Right lung (tissue), 10 donors: ENCODE data around the gene RPS27A. TPM values are rescaled to one million over a fixed set of nuclear protein-coding genes. Genes with fewer than 3 reads are reported as not detected.
"Not testable (repeated sequence)": the region's sequence is repeated elsewhere in the genome, so short reads cannot be mapped to it uniquely, and the experiment has no call there.

Experiments used
- DNase-seq, 2 donors: peaks; one replicate each; pipeline ENCODE4 v3.0.0-alpha.2; 2013
- long read RNA-seq, 8 donors: transcript quantifications; one replicate each; lab custom pipeline, GENCODE V29; 2026
- polyA plus RNA-seq, 5 donors: library from polyadenylated mRNA; unstranded; fragments of 120-200 nt; gene quantifications; one replicate each; pipeline versions ENCODE4 v1.2.1 to v1.2.3, GENCODE V29; 2013; ENCODE audit warnings: inconsistent platforms in 1 of 5, low replicate concordance in 1 of 5; ENCODE audit not compliant: insufficient read length in 5 of 5, insufficient read depth in 1 of 5

RPS27A gene
- 1,000 to 10,000 TPM; 2,184 to 2,629 (median 2,272) TPM for polyA plus RNA-seq
- long read RNA-seq, donor 1, transcript RPS27A-207 (3 exons, 557 nt), result minor isoform, 12 of 4,829 reads
- long read RNA-seq, donor 1, transcript RPS27A-203 (5 exons, 796 nt), result minor isoform, 456 of 4,829 reads
- long read RNA-seq, donor 1, transcript RPS27A-201 (6 exons, 1,071 nt), result major isoform, 2,784 of 4,829 reads
- long read RNA-seq, donor 1, transcript RPS27A-208 (5 exons, 580 nt), result minor isoform, 78 of 4,829 reads
- long read RNA-seq, donor 1, partial matches to known transcripts, result 560 of 4,829 reads
- long read RNA-seq, donor 1, other reads (novel, unspliced or antisense), result 932 of 4,829 reads
- long read RNA-seq, donor 2, transcript RPS27A-208 (5 exons, 580 nt), result minor isoform, 25 of 2,499 reads
- long read RNA-seq, donor 2, transcript RPS27A-201 (6 exons, 1,071 nt), result major isoform, 1,562 of 2,499 reads
- long read RNA-seq, donor 2, transcript RPS27A-203 (5 exons, 796 nt), result minor isoform, 213 of 2,499 reads
- long read RNA-seq, donor 2, partial matches to known transcripts, result 247 of 2,499 reads
- long read RNA-seq, donor 2, other reads (novel, unspliced or antisense), result 448 of 2,499 reads
- long read RNA-seq, donor 3, transcript RPS27A-207 (3 exons, 557 nt), result minor isoform, 7 of 3,187 reads
- long read RNA-seq, donor 3, transcript RPS27A-208 (5 exons, 580 nt), result minor isoform, 34 of 3,187 reads
- long read RNA-seq, donor 3, transcript RPS27A-203 (5 exons, 796 nt), result minor isoform, 301 of 3,187 reads
- long read RNA-seq, donor 3, transcript RPS27A-201 (6 exons, 1,071 nt), result major isoform, 1,866 of 3,187 reads
- long read RNA-seq, donor 3, partial matches to known transcripts, result 418 of 3,187 reads
- long read RNA-seq, donor 3, other reads (novel, unspliced or antisense), result 559 of 3,187 reads
- long read RNA-seq, donor 4, transcript RPS27A-203 (5 exons, 796 nt), result minor isoform, 288 of 2,330 reads
- long read RNA-seq, donor 4, transcript RPS27A-207 (3 exons, 557 nt), result minor isoform, 5 of 2,330 reads
- long read RNA-seq, donor 4, transcript RPS27A-201 (6 exons, 1,071 nt), result major isoform, 1,198 of 2,330 reads
- long read RNA-seq, donor 4, transcript RPS27A-208 (5 exons, 580 nt), result minor isoform, 36 of 2,330 reads
- long read RNA-seq, donor 4, partial matches to known transcripts, result 331 of 2,330 reads
- long read RNA-seq, donor 4, other reads (novel, unspliced or antisense), result 468 of 2,330 reads
- long read RNA-seq, donor 5, transcript RPS27A-208 (5 exons, 580 nt), result minor isoform, 74 of 4,969 reads
- long read RNA-seq, donor 5, transcript RPS27A-201 (6 exons, 1,071 nt), result major isoform, 3,042 of 4,969 reads
- long read RNA-seq, donor 5, transcript RPS27A-203 (5 exons, 796 nt), result minor isoform, 346 of 4,969 reads
- long read RNA-seq, donor 5, transcript RPS27A-207 (3 exons, 557 nt), result minor isoform, 16 of 4,969 reads
- long read RNA-seq, donor 5, partial matches to known transcripts, result 439 of 4,969 reads
- long read RNA-seq, donor 5, other reads (novel, unspliced or antisense), result 1,047 of 4,969 reads
- long read RNA-seq, donor 6, transcript RPS27A-203 (5 exons, 796 nt), result minor isoform, 298 of 4,177 reads
- long read RNA-seq, donor 6, transcript RPS27A-201 (6 exons, 1,071 nt), result major isoform, 2,727 of 4,177 reads
- long read RNA-seq, donor 6, transcript RPS27A-208 (5 exons, 580 nt), result minor isoform, 28 of 4,177 reads
- long read RNA-seq, donor 6, transcript RPS27A-207 (3 exons, 557 nt), result minor isoform, 9 of 4,177 reads
- long read RNA-seq, donor 6, partial matches to known transcripts, result 303 of 4,177 reads
- long read RNA-seq, donor 6, other reads (novel, unspliced or antisense), result 808 of 4,177 reads
- long read RNA-seq, donor 7, transcript RPS27A-201 (6 exons, 1,071 nt), result major isoform, 904 of 1,411 reads
- long read RNA-seq, donor 7, transcript RPS27A-203 (5 exons, 796 nt), result minor isoform, 150 of 1,411 reads
- long read RNA-seq, donor 7, transcript RPS27A-208 (5 exons, 580 nt), result minor isoform, 24 of 1,411 reads
- long read RNA-seq, donor 7, transcript RPS27A-207 (3 exons, 557 nt), result minor isoform, 5 of 1,411 reads
- long read RNA-seq, donor 7, partial matches to known transcripts, result 91 of 1,411 reads
- long read RNA-seq, donor 7, other reads (novel, unspliced or antisense), result 235 of 1,411 reads
- long read RNA-seq, donor 8, transcript RPS27A-203 (5 exons, 796 nt), result minor isoform, 150 of 1,531 reads
- long read RNA-seq, donor 8, transcript RPS27A-208 (5 exons, 580 nt), result minor isoform, 37 of 1,531 reads
- long read RNA-seq, donor 8, transcript RPS27A-201 (6 exons, 1,071 nt), result major isoform, 906 of 1,531 reads
- long read RNA-seq, donor 8, partial matches to known transcripts, result 131 of 1,531 reads
- long read RNA-seq, donor 8, other reads (novel, unspliced or antisense), result 302 of 1,531 reads

DNA sequence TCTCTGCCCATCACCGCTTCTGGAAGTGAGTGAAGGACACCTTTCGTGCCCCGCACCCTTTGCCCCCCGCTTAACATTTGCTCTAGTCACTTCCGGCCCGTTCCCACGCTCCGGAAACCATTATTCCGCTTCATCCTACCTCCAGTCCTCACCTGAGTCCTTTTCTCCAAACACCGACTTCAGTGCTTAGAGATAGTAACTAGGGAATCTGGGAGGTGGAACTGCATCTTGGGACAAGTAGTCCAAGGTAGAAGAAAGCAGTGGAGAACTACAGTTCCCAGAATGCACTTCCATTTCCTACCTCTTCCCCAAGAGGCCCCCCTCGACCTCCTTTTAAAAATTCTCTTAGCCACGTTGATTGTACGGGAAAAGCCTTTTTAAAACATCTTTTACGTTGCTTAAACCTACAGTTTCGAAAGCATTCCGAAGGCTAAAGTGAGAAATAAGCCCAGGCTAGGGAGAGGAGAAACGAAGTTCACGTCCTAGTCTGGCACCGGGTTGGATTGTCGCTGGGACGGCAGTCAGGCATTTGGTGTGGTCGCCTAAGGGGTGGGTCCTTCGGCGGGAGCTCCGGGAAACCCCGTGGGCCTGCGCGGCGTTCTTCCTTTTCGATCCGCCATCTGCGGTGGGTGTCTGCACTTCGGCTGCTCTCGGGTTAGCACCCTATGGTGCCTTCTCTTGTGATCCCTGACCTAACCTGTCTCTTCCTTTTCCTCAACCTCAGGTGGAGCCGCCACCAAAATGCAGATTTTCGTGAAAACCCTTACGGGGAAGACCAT is at the start of gene RPS27A, which contains the start of gene CLHC1:
TSS of gene RPS27A (plus strand) at position 605 of the 779 bp plus-strand sequence. CDS start at position 742, 137 bp downstream.
TSS of gene CLHC1 (minus strand) at position 210 of the 779 bp plus-strand sequence. CDS start 9,882 bp downstream, outside the sequence.
- peak; percentile 94 to 95 for DNase-seq

DNA sequence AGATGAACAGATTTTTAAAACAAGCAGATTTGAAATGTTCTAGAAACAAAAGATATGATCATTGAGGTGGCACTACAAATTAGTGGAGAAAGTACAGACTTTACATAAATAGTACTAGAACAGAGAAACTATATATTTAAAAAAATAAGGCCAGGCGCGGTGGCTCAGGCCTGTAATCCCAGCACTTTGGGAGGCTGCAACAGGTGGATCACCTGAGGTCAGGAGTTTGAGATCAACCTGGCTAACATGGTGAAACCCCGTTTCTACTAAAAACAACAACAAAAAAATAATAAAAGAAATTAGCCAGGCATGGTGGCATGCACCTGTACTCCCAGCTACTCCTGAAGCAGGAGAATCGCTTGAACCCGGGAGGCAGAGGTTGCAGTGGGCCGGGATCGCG is 45.7 kb upstream of the RPS27A start:
- DNase-seq, result not testable (repeated sequence)

DNA sequence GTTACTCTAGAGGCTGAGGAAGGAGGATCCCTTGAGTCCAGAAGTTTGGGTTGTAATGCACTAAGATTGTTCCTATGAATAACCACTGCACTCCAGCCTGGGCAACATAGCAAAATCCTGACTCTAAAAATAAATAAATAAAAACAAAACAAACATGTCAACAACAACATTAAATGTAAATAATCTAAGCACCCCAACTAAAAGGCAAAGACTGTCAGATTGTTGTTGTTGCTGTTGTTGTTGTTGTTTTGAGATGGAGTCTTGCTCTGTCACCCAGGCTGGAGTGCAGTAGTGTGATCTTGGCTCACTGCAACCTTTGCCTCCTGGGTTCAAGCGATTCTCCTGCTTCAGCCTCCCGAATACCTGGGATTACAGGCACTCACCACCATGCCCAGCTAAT is 40.6 kb upstream of the RPS27A start:
- not testable (repeated sequence) for DNase-seq

DNA sequence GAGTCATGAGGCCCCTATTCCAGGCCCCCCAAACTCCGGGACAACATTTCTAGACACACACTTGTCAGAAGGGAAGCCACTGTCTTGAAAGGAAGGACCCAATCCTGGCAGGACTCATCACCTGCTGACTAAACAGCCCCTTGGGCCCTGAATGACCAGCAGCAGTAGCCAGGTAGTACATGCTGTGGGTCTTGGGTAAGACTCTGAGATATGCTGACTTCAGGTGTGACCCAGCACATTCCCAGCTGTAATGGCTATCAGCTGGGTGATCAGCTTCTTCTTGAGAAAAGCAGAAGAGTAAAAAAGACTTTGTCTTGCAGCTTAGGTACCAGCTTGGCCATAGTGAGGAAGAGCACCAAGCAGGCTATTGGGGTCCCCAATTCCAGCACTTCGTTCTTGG is 36.0 kb upstream of the RPS27A start:
- DNase-seq, result no peak

DNA sequence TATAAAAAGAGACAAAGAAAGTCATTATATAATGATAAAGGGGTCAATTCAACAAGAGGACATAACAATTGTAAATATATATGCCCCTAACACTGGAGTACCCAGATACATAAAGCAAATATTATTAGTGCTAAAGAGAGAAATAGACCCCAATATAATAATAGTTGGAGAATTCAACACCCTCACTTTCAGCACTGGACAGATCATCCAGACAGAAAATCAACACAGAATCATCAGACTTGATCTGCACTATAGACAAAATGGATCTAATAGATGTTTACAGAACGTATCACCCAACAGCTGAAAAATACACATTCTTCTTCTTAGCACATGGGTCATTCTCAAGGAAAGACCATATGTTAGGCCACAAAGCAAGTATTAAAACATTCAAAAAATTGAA is 32.1 kb upstream of the RPS27A start:
- DNase-seq, result no peak

DNA sequence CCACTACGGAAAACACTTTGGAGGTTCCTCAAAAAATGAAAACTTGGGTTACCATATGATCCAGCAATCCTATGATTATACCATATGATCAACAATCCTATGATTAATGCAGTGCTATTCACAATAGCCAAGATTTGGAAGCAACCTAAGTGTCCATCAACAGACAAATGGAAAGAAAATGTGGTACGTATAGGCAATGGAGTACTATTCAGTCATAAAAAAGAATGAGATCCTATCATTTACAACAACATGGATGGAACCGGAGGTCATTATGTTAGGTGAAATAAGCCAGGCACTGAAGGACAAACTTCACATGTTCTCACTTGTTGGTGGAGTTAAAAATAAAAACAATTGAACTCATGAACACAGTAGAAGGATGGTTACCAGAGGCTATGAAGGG is 28.0 kb upstream of the RPS27A start:
- no peak for DNase-seq

DNA sequence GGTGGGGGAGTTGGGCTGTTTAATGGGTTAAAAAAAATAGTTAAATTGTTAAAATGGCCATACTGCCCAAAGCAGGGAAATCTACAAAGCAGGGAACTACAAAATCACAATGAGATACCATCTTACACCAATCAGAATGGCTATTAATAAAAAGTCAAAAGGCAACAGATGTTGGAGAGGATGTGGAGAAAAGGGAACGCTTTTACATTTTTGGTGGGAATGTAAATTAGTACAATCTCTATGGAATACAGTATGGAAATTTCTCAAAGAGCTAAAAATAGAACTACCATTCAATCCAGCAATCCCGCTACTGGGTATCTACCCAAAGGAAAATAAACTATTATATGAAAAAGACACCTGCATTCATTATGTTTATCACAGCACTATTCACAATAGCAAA is 27.5 kb upstream of the RPS27A start:
- no peak for DNase-seq

DNA sequence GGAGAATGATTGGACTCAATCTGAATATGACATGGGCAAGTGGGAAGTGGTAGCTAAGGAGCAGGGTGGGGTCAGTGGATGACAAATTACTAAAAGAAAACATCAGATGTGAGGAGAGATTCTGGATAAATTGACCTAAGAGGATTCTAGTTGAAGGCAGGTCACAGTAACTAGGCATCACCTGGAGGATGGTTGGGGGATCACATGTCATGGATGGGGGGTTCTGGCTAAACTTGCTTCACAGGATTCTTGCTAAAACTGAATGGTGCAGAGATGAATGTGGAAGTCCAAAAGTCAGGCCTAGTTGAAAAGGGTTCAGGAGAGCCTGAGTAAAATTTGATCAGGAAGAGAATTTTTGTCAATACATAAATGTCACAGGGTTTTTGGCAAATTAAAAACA is 18.7 kb upstream of the RPS27A start:
- DNase-seq, result no peak

DNA sequence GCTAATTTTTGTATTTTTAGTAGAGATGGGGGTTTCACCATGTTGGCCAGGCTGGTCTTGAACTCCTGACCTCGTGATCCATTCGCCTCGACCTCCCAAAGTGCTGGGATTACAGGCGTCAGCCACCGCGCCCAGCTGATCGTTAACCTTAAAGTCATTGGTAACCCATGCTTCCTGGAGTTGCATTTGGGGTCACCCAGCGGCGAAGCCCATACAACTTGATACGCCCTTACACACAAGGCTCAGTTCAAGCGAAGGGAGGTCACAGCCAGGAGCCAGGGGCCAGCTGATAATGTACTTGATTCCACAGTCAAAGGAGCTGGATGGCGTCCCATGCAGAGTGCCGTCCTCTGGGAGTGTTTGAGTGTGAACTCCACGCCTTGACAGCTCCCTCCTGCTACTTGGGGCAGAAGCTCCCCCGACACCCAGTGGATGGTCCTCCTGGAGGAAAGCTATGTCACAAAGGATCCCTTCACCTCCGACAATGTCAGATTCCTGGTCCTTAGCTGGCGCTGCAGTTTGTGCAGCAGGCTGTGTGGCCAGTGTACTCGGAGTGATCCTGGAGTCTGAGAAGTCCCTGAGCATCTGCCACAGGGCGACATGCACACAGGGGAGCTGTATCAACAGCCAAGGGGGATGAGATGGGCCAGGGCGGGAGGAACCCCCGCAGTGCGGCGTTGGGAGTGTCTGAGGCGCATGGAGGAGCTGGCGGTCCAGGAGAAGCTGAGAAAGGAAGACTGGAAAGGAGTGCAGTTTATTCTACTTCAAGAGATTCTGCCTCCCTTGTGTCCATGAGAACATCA is 8.3 kb upstream of the RPS27A start:
- no peak for DNase-seq

DNA sequence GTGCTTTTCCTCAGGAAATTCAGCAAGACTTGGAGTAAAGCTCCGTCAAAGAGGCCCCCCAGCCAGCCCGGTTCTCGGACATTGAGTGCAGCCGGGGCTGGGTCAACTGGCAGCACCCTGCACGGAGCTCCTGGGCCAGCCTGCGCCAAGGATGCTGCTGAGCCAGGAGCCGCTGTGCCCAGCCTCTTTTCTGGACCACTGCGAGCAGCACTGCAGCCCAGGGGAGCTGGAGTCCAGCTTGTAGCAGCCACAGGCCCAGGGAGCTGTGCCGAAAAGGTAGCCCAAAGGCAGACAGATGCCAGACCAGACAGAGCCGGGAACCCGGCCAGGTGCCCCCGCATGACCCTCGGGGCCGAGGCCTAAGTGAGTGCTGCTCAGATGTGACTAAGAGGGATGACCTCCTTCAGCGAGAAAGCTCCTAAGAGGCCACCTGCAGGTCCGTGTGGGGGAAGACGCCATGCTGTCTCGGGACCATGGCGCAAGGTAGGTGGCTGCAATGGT is 7.7 kb upstream of the RPS27A start:
- no peak for DNase-seq

DNA sequence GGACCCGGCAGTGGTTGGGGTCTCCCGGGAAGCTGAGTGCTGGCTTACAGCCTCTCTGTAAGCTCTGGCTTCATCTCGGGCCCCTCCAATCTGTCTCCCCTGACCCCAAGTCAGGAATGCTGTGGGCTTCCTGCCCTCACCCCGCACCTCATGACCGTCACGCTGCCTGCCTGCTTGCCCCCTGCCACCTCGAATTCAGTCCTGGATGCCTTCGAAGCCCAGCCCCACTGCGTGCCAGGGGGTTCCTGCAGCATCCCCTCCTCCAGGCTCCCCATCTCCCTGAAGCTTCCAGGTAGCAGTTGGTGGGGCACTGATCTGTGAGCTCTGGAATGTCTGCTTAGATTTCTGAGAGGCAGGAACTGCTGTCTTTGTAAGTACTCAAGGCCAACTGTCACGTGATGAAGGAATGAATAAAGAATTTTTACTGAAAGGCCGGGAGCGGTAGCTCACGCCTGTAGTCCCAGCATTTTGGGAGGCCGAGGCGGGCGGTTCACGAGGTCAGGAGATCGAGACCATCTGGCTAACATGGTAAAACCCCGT is 6.9 kb upstream of the RPS27A start:
- no peak for DNase-seq

DNA sequence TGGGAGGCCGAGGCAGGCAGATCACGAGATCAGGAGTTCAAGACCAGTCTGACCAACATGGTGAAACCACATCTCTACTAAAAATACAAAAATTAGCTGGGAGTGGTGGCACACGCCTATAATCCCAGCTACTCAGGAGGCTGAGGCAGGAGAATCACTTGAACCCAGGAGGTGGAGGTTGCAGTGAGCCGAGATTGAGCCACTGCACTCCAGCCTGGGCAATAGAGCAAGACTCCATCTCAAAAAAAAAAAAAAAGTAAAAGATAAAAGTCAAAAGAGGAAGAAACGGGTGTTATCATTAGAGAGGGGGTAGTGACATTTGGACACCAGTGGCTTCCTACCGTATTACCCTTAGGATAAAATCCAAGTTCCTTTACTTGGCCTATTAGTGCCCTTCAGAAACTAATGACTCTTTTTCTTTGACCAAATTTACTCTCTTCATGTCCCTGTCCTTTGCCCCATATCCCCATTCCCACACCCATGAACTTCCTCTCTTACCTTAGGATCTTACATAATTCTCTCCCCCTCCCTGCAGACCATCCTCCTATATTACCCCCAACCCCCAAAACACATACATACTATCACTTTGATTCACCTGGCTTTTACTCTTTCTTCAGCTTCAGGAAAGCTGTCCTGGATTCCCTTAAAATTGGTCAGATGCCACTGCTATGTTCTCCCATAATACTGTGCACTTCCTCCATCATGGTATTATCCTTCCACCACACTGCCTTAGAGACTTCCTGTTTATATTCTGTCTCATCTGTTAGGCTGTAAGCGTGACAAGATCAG is 4.9 kb upstream of the RPS27A start:
- DNase-seq, result not testable (repeated sequence)

DNA sequence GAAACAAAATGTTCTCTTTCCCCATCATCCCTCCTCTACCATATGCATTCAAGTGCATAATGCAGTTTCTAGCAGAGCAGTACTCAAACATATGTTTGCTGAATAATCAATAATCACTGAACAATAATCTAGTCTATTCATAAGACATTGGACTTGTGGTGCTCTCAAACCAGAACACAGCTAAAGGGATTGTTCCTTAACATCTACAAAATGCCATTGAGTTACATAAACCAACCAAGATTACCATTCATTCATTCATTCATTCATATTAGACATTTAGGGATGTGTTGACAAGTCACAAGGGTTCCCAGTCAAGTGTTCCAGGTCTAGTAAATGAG is 4.3 kb upstream of the RPS27A start:
- no peak for DNase-seq

DNA sequence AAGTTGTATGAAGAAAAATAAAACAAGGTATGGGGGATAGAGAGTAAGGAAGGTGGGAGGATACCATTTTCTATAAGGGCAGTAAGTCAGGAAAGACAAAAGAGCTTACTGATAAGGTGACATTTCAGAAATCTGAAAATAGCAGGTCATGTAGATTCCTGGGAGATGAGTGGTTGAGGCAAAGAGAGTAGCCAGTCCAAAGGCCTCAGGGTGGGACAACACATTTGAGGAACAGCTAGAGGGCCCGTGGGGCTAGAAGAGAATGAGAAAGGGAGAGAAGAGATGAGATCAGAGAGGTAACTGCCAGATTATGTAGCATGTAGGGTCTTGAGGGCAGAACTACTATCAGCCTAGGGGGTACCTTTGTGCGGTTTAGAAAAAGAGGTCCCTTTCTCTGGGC is 3.3 kb upstream of the RPS27A start:
- no peak for DNase-seq

DNA sequence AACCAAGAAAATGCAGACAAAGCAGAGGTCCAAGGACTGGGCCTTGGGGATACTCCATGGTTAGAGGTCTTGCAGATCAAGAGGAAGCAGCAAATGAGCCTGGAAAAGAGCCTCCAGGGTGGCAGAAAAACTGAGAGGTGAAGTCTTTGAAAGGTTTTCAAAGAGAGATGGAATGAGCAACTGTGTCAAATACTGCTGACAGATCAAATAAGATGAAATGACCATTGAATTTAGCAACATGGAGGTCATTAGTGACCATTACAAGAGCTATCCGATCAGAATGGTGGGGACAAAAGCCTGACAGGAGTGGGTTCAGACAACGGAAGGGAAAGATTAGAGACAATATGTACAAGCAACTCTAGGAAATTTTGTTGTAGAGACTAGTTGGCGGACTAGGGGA is 1.9 kb upstream of the RPS27A start:
- DNase-seq, result no peak

DNA sequence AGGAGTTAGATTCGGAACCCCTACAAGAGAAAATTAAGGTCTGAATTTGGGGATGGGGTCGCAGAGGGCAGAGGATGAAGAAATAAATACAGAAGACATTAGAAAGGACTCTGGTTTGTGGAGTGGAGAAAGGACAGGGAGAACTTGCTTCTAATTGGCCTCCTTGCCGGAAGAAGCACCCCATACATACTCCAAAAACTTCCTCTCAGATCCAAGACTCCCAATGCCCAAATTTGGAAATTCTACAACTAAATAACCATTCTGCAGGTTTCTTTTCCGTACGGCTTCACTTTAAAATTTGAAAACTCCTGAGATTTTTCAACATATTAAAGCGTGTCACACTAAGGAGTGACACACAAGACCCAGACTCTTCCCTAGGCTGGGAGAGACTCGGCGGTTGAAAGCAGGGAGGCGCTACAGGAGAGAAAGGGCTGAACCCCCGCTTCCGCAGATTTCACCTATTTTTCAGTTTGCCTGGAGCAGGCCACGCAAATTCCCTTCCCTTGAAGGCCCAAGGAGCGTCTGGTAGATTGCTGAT is 873 bp upstream of the RPS27A start:
- no peak for DNase-seq
